ENCODE results near the gene SLC39A11.

GRCh38 chr17:72995008-72995656 lies 97.4 kb downstream of the SLC39A11 start:
- TF ChIP-seq REST (IDR thresholded peaks at IDR 0.05; ENCODE audit: insufficient replicate concordance, low read depth): no peak
- no peak for TF ChIP-seq CTCF (IDR thresholded peaks at IDR 0.05; ENCODE audit: insufficient read depth, low read length)

All from HL-60 (cell line).